ENCODE data around the gene CORIN. TPM values are rescaled to one million over a fixed set of nuclear protein-coding genes. Genes with fewer than 3 reads are reported as not detected.
A peak's percentile ranks its signal among the peaks of the same experiment; 100 is the strongest.

Gene CORIN
- total RNA-seq, 1 donor from 2014 or later, result 2.1 TPM

- peaks cover 48% of the 10 kb centered on the region for H3K27me3 Mint-ChIP-seq (ENCODE audit: low read depth)
- no peak for DNase-seq (ENCODE audit: low spot score)
- H3K27ac Mint-ChIP-seq (ENCODE audit: unreplicated experiment), result no peak overlapping the region
- H3K4me1 Mint-ChIP-seq (ENCODE audit: low read depth), result no peaks in the 10 kb centered on the region
- H3K36me3 Mint-ChIP-seq (ENCODE audit: low read depth), result no peaks in the 10 kb centered on the region
- TF ChIP-seq CTCF (IDR thresholded peaks at IDR 0.05), result peak; percentile 81
- H3K4me3 Mint-ChIP-seq (ENCODE audit: unreplicated experiment), result no peak overlapping the region
- no peaks in the 10 kb centered on the region for H3K9me3 Mint-ChIP-seq (ENCODE audit: low read depth)
Observed at GRCh38 chr4:47705326-47705981, 132.4 kb downstream of the CORIN start.

GRCh38 chr4:47704693-47705325 is 133.1 kb downstream of the CORIN start:
- peak; percentile 76 for TF ChIP-seq CTCF (IDR thresholded peaks at IDR 0.05)
- no peak for DNase-seq (ENCODE audit: low spot score)
- no peaks in the 10 kb centered on the region for H3K36me3 Mint-ChIP-seq (ENCODE audit: low read depth)
- no peaks in the 10 kb centered on the region for H3K9me3 Mint-ChIP-seq (ENCODE audit: low read depth)
- H3K4me1 Mint-ChIP-seq (ENCODE audit: low read depth), result no peaks in the 10 kb centered on the region
- peaks cover 48% of the 10 kb centered on the region for H3K27me3 Mint-ChIP-seq (ENCODE audit: low read depth)
- no peak overlapping the region for H3K27ac Mint-ChIP-seq (ENCODE audit: unreplicated experiment)
- no peak overlapping the region for H3K4me3 Mint-ChIP-seq (ENCODE audit: unreplicated experiment)

GRCh38 chr4:47703956-47704355 is 133.9 kb downstream of the CORIN start:
- no peak for DNase-seq (ENCODE audit: low spot score)
- no peaks in the 10 kb centered on the region for H3K9me3 Mint-ChIP-seq (ENCODE audit: low read depth)
- H3K4me1 Mint-ChIP-seq (ENCODE audit: low read depth), result no peaks in the 10 kb centered on the region
- no peak for TF ChIP-seq CTCF (IDR thresholded peaks at IDR 0.05)
- H3K27me3 Mint-ChIP-seq (ENCODE audit: low read depth), result peaks cover 45% of the 10 kb centered on the region
- H3K27ac Mint-ChIP-seq (ENCODE audit: unreplicated experiment), result no peak overlapping the region
- H3K36me3 Mint-ChIP-seq (ENCODE audit: low read depth), result no peaks in the 10 kb centered on the region
- H3K4me3 Mint-ChIP-seq (ENCODE audit: unreplicated experiment), result no peak overlapping the region

- H3K9me3 Mint-ChIP-seq (ENCODE audit: low read depth), result no peaks in the 10 kb centered on the region
- DNase-seq (ENCODE audit: low spot score), result no peak
- H3K4me1 Mint-ChIP-seq (ENCODE audit: low read depth), result no peaks in the 10 kb centered on the region
- no peak for TF ChIP-seq CTCF (IDR thresholded peaks at IDR 0.05)
- H3K36me3 Mint-ChIP-seq (ENCODE audit: low read depth), result no peaks in the 10 kb centered on the region
- no peak overlapping the region for H3K27ac Mint-ChIP-seq (ENCODE audit: unreplicated experiment)
- H3K4me3 Mint-ChIP-seq (ENCODE audit: unreplicated experiment), result no peak overlapping the region
- H3K27me3 Mint-ChIP-seq (ENCODE audit: low read depth), result peaks cover 41% of the 10 kb centered on the region
Observed at GRCh38 chr4:47703008-47703407, 134.9 kb downstream of the CORIN start.

- DNase-seq (ENCODE audit: low spot score), result no peak
- H3K27ac Mint-ChIP-seq (ENCODE audit: unreplicated experiment), result no peak overlapping the region
- TF ChIP-seq CTCF (IDR thresholded peaks at IDR 0.05), result no peak
- no peaks in the 10 kb centered on the region for H3K4me1 Mint-ChIP-seq (ENCODE audit: low read depth)
- no peak overlapping the region for H3K4me3 Mint-ChIP-seq (ENCODE audit: unreplicated experiment)
- peaks cover 42% of the 10 kb centered on the region for H3K27me3 Mint-ChIP-seq (ENCODE audit: low read depth)
- no peaks in the 10 kb centered on the region for H3K9me3 Mint-ChIP-seq (ENCODE audit: low read depth)
- no peaks in the 10 kb centered on the region for H3K36me3 Mint-ChIP-seq (ENCODE audit: low read depth)
Observed at GRCh38 chr4:47701286-47701685, 136.6 kb downstream of the CORIN start.
